Raji (cell line): Measurements from ENCODE around the gene TYK2.

Experiments used
- POLR2A ChIP-seq: IDR thresholded peaks from 2 replicates; pipeline ENCODE4 v1.6.1; 2011; ENCODE audit warnings: low read depth, low read length, control low read depth; ENCODE audit not compliant: insufficient read depth

The TYK2 gene

GRCh38 chr19:10416380-10417257 lies 36.2 kb upstream of the TYK2 start:
- TF ChIP-seq POLR2A = peak; percentile 65

- no peak; the same call in 1 of the 2 replicates for TF ChIP-seq POLR2A
Measured at GRCh38 chr19:10416083-10416379, 35.7 kb upstream of the TYK2 start.

- no peak; the same call in 1 of the 2 replicates for TF ChIP-seq POLR2A
Measured at GRCh38 chr19:10412257-10412977, 32.0 kb upstream of the TYK2 start.

GRCh38 chr19:10408511-10409283 lies 28.3 kb upstream of the TYK2 start:
- TF ChIP-seq POLR2A = peak; percentile 30; the same call in 1 of the 2 replicates

GRCh38 chr19:10407096-10407495 lies 26.7 kb upstream of the TYK2 start:
- TF ChIP-seq POLR2A = no peak

- TF ChIP-seq POLR2A = no peak
Measured at GRCh38 chr19:10406191-10406590, 25.8 kb upstream of the TYK2 start.

GRCh38 chr19:10404888-10405820 lies 24.8 kb upstream of the TYK2 start:
- no peak for TF ChIP-seq POLR2A

- TF ChIP-seq POLR2A = peak; percentile 99
Measured at GRCh38 chr19:10403137-10404021, 23.0 kb upstream of the TYK2 start, which contains the start of gene CDC37. TSS of gene CDC37 (minus strand) at chr19:10403542. CDS start at chr19:10403479, 63 bp downstream.

- no peak for TF ChIP-seq POLR2A
Measured at GRCh38 chr19:10402441-10403038, 22.2 kb upstream of the TYK2 start.

GRCh38 chr19:10399878-10400277 lies 19.5 kb upstream of the TYK2 start:
- TF ChIP-seq POLR2A = no peak

- no peak for TF ChIP-seq POLR2A
Measured at GRCh38 chr19:10398819-10399218, 18.4 kb upstream of the TYK2 start.

GRCh38 chr19:10395917-10396316 lies 15.5 kb upstream of the TYK2 start:
- no peak for TF ChIP-seq POLR2A

- TF ChIP-seq POLR2A = no peak
Measured at GRCh38 chr19:10395436-10395835, 15.1 kb upstream of the TYK2 start.

- TF ChIP-seq POLR2A = no peak
Measured at GRCh38 chr19:10395003-10395402, 14.6 kb upstream of the TYK2 start.

GRCh38 chr19:10393137-10393536 lies 12.8 kb upstream of the TYK2 start:
- no peak for TF ChIP-seq POLR2A
